Muscle of leg (tissue), 11 donors: ENCODE results near the gene FSTL1. TPM values are rescaled to one million over a fixed set of nuclear protein-coding genes. Genes with fewer than 3 reads are reported as not detected.
"Not testable (repeated sequence)": the region's sequence is repeated elsewhere in the genome, so short reads cannot be mapped to it uniquely, and the experiment has no call there.

Source experiments
- DNase-seq: peaks from one replicate; pipeline ENCODE4 v3.0.0; 2013
- H3K27ac ChIP-seq: one replicate; pipeline ENCODE4 v1.5.1; 2013; ENCODE audit warnings: mild to moderate bottlenecking, low read length, control low read depth
- H3K27me3 ChIP-seq: one replicate; pipeline ENCODE4 v1.6.1; 2013; ENCODE audit warnings: low read length; ENCODE audit not compliant: control insufficient read depth, insufficient read depth
- H3K36me3 ChIP-seq: one replicate; pipeline ENCODE4 v1.6.1; 2013; ENCODE audit warnings: low read length; ENCODE audit not compliant: control insufficient read depth, insufficient read depth
- H3K4me1 ChIP-seq: one replicate; pipeline ENCODE4 v1.6.1; 2013; ENCODE audit warnings: low read length; ENCODE audit not compliant: control insufficient read depth, insufficient read depth
- H3K4me3 ChIP-seq: one replicate; pipeline ENCODE4 v1.5.1; 2013; ENCODE audit warnings: low read length, control low read depth
- H3K9me3 ChIP-seq: replicated peaks from 2 replicates; pipeline ENCODE4 v1.6.1; 2013; ENCODE audit warnings: low read depth, low read length; ENCODE audit not compliant: control insufficient read depth
- WGBS: methylation state at CpG from one replicate; pipeline ENCODE4 v1.1.5; 2013; ENCODE audit warnings: missing lambda C conversion rate; ENCODE audit not compliant: insufficient coverage; 5-methylcytosine and 5-hydroxymethylcytosine counted together
- polyA plus RNA-seq, 8 donors: library from polyadenylated mRNA; unstranded; fragments of 120-200 nt; gene quantifications; one replicate each; pipeline versions ENCODE4 v1.2.1 to v1.2.3, GENCODE V29; 2013; ENCODE audit warnings: inconsistent platforms in 1 of 8, low replicate concordance in 1 of 8; ENCODE audit not compliant: insufficient read length in 8 of 8, insufficient read depth in 1 of 8
- total RNA-seq: library from RNA; stranded (reverse); fragments of 120-200 nt; gene quantifications from one replicate; pipeline ENCODE4 v1.2.4, GENCODE V29; 2013

The FSTL1 gene
- total and polyA plus RNA-seq, 9 donors, result 385 to 1,043 (median 713) TPM

DNA sequence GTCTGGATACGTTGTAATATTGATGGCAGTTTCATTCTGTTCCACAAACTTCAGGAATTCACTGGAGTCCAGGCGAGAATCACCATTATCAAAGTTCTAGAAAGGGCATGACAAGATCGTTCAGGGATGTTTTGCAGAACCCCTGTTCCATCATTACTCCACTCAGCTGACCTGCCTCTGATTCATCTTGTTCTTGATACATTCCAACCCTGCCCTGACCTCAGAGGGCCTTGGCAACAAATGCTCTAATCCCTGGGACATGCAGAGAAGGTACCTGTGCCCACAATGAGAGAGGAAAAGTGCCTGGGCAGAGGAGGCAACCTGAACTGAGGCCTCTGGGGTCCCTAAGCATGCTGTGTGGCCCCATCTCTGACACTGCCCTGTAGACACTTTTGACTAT is 45.9 kb downstream of the FSTL1 start:
- 96% methylated on average over 3 of the region's 3 CpGs for WGBS
- no peaks in the 10 kb centered on the region for H3K27me3 ChIP-seq
- H3K4me3 ChIP-seq, result no peak overlapping the region
- no peak for DNase-seq
- peaks cover 80% of the 10 kb centered on the region for H3K36me3 ChIP-seq
- no peak overlapping the region for H3K27ac ChIP-seq
- H3K9me3 ChIP-seq, result no peaks in the 10 kb centered on the region
- peaks cover 8% of the 10 kb centered on the region for H3K4me1 ChIP-seq

DNA sequence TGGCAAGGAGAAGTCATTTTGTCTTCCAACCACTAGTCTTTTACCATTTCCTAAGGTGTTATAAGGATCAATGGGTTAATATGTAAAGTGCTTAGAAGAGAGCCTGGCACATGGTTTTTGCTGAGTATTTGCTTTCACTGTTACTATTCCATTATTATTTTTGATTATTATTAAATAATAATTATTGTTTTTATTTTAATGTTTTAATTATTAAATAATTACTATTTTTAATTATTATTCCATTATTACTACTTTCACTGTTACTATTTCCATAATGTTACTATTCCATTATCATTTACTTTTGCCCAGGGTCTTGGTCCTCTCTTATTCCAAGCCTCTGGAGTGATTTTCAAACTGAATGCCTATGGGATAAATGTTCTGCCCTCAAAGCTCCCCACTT is 48.5 kb downstream of the FSTL1 start:
- no peak for DNase-seq
- Histone ChIP-seq H3K4me3 (no peak overlapping the region), H3K27ac (no peak overlapping the region), H3K27me3 (no peaks in the 10 kb centered on the region), H3K9me3 (no peaks in the 10 kb centered on the region), H3K4me1 (no peaks in the 10 kb centered on the region), H3K36me3 (peaks cover 77% of the 10 kb centered on the region)

- no peaks in the 10 kb centered on the region for H3K27me3 ChIP-seq
- H3K36me3 ChIP-seq, result peaks cover 81% of the 10 kb centered on the region
- H3K9me3 ChIP-seq, result no peaks in the 10 kb centered on the region
- H3K27ac ChIP-seq, result no peak overlapping the region
- DNase-seq, result no peak
- no peak overlapping the region for H3K4me3 ChIP-seq
- no peaks in the 10 kb centered on the region for H3K4me1 ChIP-seq
- WGBS, result 86% methylated on average over 1 of the region's 2 CpGs
These were observed 51.4 kb downstream of the FSTL1 start for GRCh38 chr3:120399372-120399771.

- peaks cover 66% of the 10 kb centered on the region for H3K36me3 ChIP-seq
- H3K4me1 ChIP-seq, result no peaks in the 10 kb centered on the region
- no peaks in the 10 kb centered on the region for H3K9me3 ChIP-seq
- no peak overlapping the region for H3K27ac ChIP-seq
- no peak overlapping the region for H3K4me3 ChIP-seq
- no peak for DNase-seq
- WGBS, result 58% methylated on average over 8 of the region's 8 CpGs
- no peaks in the 10 kb centered on the region for H3K27me3 ChIP-seq
These were observed 54.3 kb downstream of the FSTL1 start for GRCh38 chr3:120396469-120396868.

- Histone ChIP-seq H3K27ac (no peak overlapping the region), H3K27me3 (no peaks in the 10 kb centered on the region), H3K4me1 (no peaks in the 10 kb centered on the region), H3K36me3 (peaks cover 45% of the 10 kb centered on the region), H3K9me3 (no peaks in the 10 kb centered on the region), H3K4me3 (no peak overlapping the region)
- no CpG with 5 or more reads among the region's 2 CpGs for WGBS
- DNase-seq, result no peak
These were observed 56.4 kb downstream of the FSTL1 start for GRCh38 chr3:120394347-120394746.

GRCh38 chr3:120393761-120394160 is 57.0 kb downstream of the FSTL1 start:
- no peak overlapping the region for H3K4me3 ChIP-seq
- H3K9me3 ChIP-seq, result no peaks in the 10 kb centered on the region
- H3K27me3 ChIP-seq, result no peaks in the 10 kb centered on the region
- H3K4me1 ChIP-seq, result no peaks in the 10 kb centered on the region
- H3K36me3 ChIP-seq, result peaks cover 41% of the 10 kb centered on the region
- no peak for DNase-seq
- WGBS, result 92% methylated on average over 1 of the region's 2 CpGs
- no peak overlapping the region for H3K27ac ChIP-seq

DNA sequence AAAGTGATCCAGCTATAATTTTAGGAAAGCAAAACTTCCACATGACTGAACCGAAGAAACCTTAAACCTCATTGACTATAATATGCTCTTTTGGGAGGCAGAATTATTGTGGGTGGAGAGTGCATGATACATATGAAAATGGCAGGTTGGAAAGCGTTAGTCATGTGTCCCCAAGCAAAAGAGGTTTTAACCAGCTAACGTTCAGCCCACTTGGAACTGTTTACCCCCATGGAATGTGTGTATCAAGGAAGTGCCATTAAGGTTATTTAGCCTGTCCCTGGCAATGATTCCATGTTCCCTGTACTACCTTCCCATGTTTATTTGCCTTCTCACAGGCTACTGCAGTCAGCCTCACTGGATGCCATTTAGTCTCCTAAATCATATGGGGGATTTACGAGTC is 57.5 kb downstream of the FSTL1 start:
- Histone ChIP-seq H3K4me1 (no peaks in the 10 kb centered on the region), H3K4me3 (no peak overlapping the region), H3K27ac (no peak overlapping the region), H3K27me3 (no peaks in the 10 kb centered on the region), H3K36me3 (peaks cover 37% of the 10 kb centered on the region), H3K9me3 (no peaks in the 10 kb centered on the region)
- no peak for DNase-seq
- WGBS, result no CpG with 5 or more reads among the region's 4 CpGs

- Histone ChIP-seq H3K27me3 (no peaks in the 10 kb centered on the region), H3K27ac (no peak overlapping the region), H3K4me1 (no peaks in the 10 kb centered on the region), H3K9me3 (no peaks in the 10 kb centered on the region), H3K4me3 (no peak overlapping the region), H3K36me3 (no peaks in the 10 kb centered on the region)
- DNase-seq, result no peak
- 78% methylated on average over 1 of the region's 2 CpGs for WGBS
These were observed 67.8 kb downstream of the FSTL1 start for GRCh38 chr3:120382941-120383447.

DNA sequence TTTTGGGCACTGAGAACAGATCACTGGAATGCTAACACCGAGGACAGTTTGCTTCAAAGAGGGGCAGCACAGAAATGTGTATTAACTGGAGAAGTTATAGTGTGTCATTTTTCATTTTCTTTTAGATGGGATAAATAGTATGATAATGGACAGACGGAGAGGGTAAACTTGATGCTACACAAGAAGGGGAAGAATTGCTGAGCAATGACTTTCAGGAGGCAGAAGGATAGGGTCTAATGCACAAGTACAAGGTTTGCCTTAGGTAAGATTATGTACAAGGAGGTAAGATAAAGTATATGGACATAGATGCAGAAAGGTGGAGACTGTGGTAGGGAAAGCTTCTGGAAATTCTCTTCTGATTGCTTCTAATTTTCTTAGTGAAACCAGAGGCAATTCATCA is 69.3 kb downstream of the FSTL1 start:
- Histone ChIP-seq H3K4me1 (no peaks in the 10 kb centered on the region), H3K4me3 (no peak overlapping the region), H3K27ac (no peak overlapping the region), H3K36me3 (no peaks in the 10 kb centered on the region), H3K9me3 (no peaks in the 10 kb centered on the region), H3K27me3 (no peaks in the 10 kb centered on the region)
- DNase-seq, result no peak
- 92% methylated on average over 2 of the region's 2 CpGs for WGBS

- DNase-seq, H3K4me3 ChIP-seq, H3K4me1 ChIP-seq, H3K9me3 ChIP-seq, H3K36me3 ChIP-seq, H3K27me3 ChIP-seq, H3K27ac ChIP-seq: not testable (repeated sequence)
- WGBS, result no CpG with 5 or more reads among the region's 12 CpGs
These were observed 72.8 kb downstream of the FSTL1 start for GRCh38 chr3:120377948-120378347.

GRCh38 chr3:120370463-120370862 is 80.3 kb downstream of the FSTL1 start:
- Histone ChIP-seq H3K4me1 (no peaks in the 10 kb centered on the region), H3K9me3 (no peaks in the 10 kb centered on the region), H3K27me3 (no peaks in the 10 kb centered on the region), H3K4me3 (no peak overlapping the region), H3K27ac (no peak overlapping the region), H3K36me3 (no peaks in the 10 kb centered on the region)
- no peak for DNase-seq
